T-helper 2 cell (primary cell): Measurements from ENCODE around the gene UBR4.
"Not testable (repeated sequence)": the region's sequence is repeated elsewhere in the genome, so short reads cannot be mapped to it uniquely, and the experiment has no call there.

Experiments used
- DNase-seq, 5 experiments: peaks; one replicate each; pipeline versions ENCODE4 v3.0.0 to v3.0.0-alpha.2; 2012 to 2022

Gene UBR4

GRCh38 chr1:19220080-19220846 lies 10.2 kb upstream of the UBR4 start:
- no peak for DNase-seq

- DNase-seq, result no peak
Measured at GRCh38 chr1:19219451-19219850, 9.4 kb upstream of the UBR4 start.

- not testable (repeated sequence) for DNase-seq
Measured at GRCh38 chr1:19216585-19216984, 6.5 kb upstream of the UBR4 start.

- no peak for DNase-seq
Measured at GRCh38 chr1:19213580-19213979, 3.5 kb upstream of the UBR4 start.

GRCh38 chr1:19212167-19212566 lies 2.1 kb upstream of the UBR4 start:
- no peak for DNase-seq

- no peak for DNase-seq
Measured at GRCh38 chr1:19210772-19211549, 895 bp upstream of the UBR4 start.

GRCh38 chr1:19209439-19209989 lies 552 bp downstream of the UBR4 start:
- DNase-seq, result peak in 4 of 5 experiments; percentile 10 to 52 (median 28)

- peak in 1 of 5 experiments; percentile 27 for DNase-seq
Measured at GRCh38 chr1:19208710-19209438, 1.2 kb downstream of the UBR4 start.

GRCh38 chr1:19206947-19207346 lies 3.1 kb downstream of the UBR4 start:
- peak in 1 of 5 experiments; percentile 10 for DNase-seq

- no peak for DNase-seq
Measured at GRCh38 chr1:19205845-19206244, 4.2 kb downstream of the UBR4 start.

- DNase-seq, result peak in 1 of 5 experiments; percentile 74
Measured at GRCh38 chr1:19205403-19205802, 4.7 kb downstream of the UBR4 start.

GRCh38 chr1:19204446-19205266 lies 5.4 kb downstream of the UBR4 start:
- no peak for DNase-seq

- no peak for DNase-seq
Measured at GRCh38 chr1:19203440-19203839, 6.6 kb downstream of the UBR4 start.

GRCh38 chr1:19202396-19202795 lies 7.7 kb downstream of the UBR4 start:
- DNase-seq, result peak in 1 of 5 experiments; percentile 19

- no peak for DNase-seq
Measured at GRCh38 chr1:19199969-19200604, 10.0 kb downstream of the UBR4 start.

GRCh38 chr1:19199329-19199968 lies 10.6 kb downstream of the UBR4 start:
- DNase-seq, result no peak

- no peak for DNase-seq
Measured at GRCh38 chr1:19198820-19199219, 11.2 kb downstream of the UBR4 start.

GRCh38 chr1:19197845-19198244 lies 12.2 kb downstream of the UBR4 start:
- DNase-seq, result no peak

GRCh38 chr1:19196331-19196730 lies 13.7 kb downstream of the UBR4 start:
- no peak for DNase-seq

GRCh38 chr1:19193004-19193403 lies 17.1 kb downstream of the UBR4 start:
- DNase-seq, result no peak

GRCh38 chr1:19191811-19192210 lies 18.3 kb downstream of the UBR4 start:
- DNase-seq, result no peak
